Endothelial cell of umbilical vein (primary cell): ENCODE data around the gene ACOX1.
A peak's percentile ranks its signal among the peaks of the same experiment; 100 is the strongest.

Experiments used
- CTCF ChIP-seq, 2 donors: IDR thresholded peaks; 1 replicate in 1 of 2; 2 replicates in 1 of 2; pipeline ENCODE4 v1.5.1; 2011; ENCODE audit warnings: low read length in 2 of 2, mild to moderate bottlenecking in 2 of 2, moderate library complexity in 2 of 2, control low read depth in 1 of 2, inconsistent platforms in 1 of 2, low read depth in 1 of 2; ENCODE audit not compliant: insufficient read depth in 1 of 2; ENCODE audit errors: extremely low read depth in 1 of 2
- EZH2 ChIP-seq: IDR thresholded peaks from 2 replicates; pipeline ENCODE4 v1.6.1; 2012; ENCODE audit warnings: borderline replicate concordance, low read depth, mild to moderate bottlenecking, moderate library complexity, low read length, inconsistent platforms; ENCODE audit not compliant: severe bottlenecking
- FOS ChIP-seq: IDR thresholded peaks from 2 replicates; pipeline ENCODE4 v1.6.1; 2011; ENCODE audit warnings: mild to moderate bottlenecking, low read length, moderate library complexity, borderline replicate concordance; ENCODE audit not compliant: insufficient read depth
- JUN ChIP-seq: IDR thresholded peaks from 2 replicates; pipeline ENCODE4 v1.6.1; 2011; ENCODE audit warnings: borderline replicate concordance, low read depth; ENCODE audit not compliant: insufficient read length, insufficient read depth
- MAX ChIP-seq: IDR thresholded peaks from 2 replicates; pipeline ENCODE4 v1.6.1; 2011; ENCODE audit not compliant: insufficient read depth, insufficient read length
- MYC ChIP-seq: IDR thresholded peaks from one replicate; pipeline ENCODE4 v1.6.1; 2011; ENCODE audit warnings: mild to moderate bottlenecking, low read depth, low read length
- POLR2A ChIP-seq: IDR thresholded peaks from 2 replicates; pipeline ENCODE4 v1.6.1; 2012; ENCODE audit warnings: low read depth, mild to moderate bottlenecking, control low read depth, low read length

DNA sequence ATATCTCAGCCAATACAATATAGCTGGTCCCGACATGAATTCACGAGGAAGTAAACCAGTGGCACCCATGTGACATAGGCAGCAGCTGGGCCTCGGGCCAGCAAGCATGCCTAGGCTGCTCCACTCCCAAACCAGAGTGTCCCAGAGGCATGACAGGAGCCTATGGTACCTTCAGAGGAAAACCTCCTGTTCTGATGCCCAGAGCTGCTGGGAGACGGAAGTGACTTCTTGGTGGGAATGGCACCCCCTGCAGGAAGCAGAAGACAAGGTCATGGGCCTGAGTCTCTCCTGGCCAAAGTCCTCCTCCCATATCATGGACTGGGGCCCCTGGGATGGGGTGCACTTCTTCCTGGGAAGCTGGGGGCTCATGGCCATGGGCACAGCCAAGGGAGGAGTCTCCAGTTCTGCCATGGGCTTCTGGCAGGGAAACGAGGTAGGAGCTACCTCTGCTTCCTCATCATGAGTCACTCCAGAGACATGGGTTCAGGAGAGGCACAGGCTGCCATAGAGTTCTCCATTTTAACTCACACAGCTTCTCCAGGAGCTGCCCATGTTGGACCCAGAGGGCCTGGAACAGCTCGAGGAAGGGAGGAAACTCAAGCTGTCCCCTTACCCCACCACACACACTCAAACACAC is 51.6 kb downstream of the ACOX1 start:
- peak in 1 of 2 donors; percentile 39 for TF ChIP-seq CTCF (IDR thresholded peaks at IDR 0.05; ENCODE audit: extremely low read depth in 1 of 2, insufficient read depth in 1 of 2, low read depth in 1 of 2, low read length in 2 of 2)
- no peak for TF ChIP-seq EZH2
- TF ChIP-seq POLR2A = no peak
- no peak for TF ChIP-seq MAX
- no peak for TF ChIP-seq MYC
- TF ChIP-seq JUN = no peak
- no peak for TF ChIP-seq FOS
